GM12892 (cell line): ENCODE measurements around the gene ZNF316.
"Not testable (repeated sequence)": the region's sequence is repeated elsewhere in the genome, so short reads cannot be mapped to it uniquely, and the experiment has no call there.

Experiments used
- POLR2A ChIP-seq: IDR thresholded peaks from 2 replicates; pipeline ENCODE4 v1.6.1; 2011; ENCODE audit warnings: low read depth, low read length, control low read depth
- POLR2AphosphoS5 ChIP-seq: IDR thresholded peaks from 2 replicates; pipeline ENCODE4 v1.6.1; 2011; ENCODE audit warnings: low read depth, low read length, control low read depth
- TAF1 ChIP-seq: IDR thresholded peaks from 2 replicates; pipeline ENCODE4 v1.6.1; 2011; ENCODE audit warnings: low read depth, mild to moderate bottlenecking, control low read depth, low read length, borderline replicate concordance

GRCh38 chr7:6670851-6671250 is 33.7 kb downstream of the ZNF316 start:
- TF ChIP-seq POLR2AphosphoS5, POLR2A, TAF1: not testable (repeated sequence)
